Stimulated activated CD4-positive, alpha-beta T cell treated with anti-CD3 and anti-CD28 coated beads, Interleukin-4, amount 100 ng/mL, for 4 hours (primary cell): ENCODE measurements around the gene ADH1B.
"Not testable (repeated sequence)": the region's sequence is repeated elsewhere in the genome, so short reads cannot be mapped to it uniquely, and the experiment has no call there.

Experiments used
- DNase-seq, 2 experiments: peaks; one replicate each; pipeline ENCODE4 v3.0.0-alpha.2; 2020

ADH1B gene

DNA sequence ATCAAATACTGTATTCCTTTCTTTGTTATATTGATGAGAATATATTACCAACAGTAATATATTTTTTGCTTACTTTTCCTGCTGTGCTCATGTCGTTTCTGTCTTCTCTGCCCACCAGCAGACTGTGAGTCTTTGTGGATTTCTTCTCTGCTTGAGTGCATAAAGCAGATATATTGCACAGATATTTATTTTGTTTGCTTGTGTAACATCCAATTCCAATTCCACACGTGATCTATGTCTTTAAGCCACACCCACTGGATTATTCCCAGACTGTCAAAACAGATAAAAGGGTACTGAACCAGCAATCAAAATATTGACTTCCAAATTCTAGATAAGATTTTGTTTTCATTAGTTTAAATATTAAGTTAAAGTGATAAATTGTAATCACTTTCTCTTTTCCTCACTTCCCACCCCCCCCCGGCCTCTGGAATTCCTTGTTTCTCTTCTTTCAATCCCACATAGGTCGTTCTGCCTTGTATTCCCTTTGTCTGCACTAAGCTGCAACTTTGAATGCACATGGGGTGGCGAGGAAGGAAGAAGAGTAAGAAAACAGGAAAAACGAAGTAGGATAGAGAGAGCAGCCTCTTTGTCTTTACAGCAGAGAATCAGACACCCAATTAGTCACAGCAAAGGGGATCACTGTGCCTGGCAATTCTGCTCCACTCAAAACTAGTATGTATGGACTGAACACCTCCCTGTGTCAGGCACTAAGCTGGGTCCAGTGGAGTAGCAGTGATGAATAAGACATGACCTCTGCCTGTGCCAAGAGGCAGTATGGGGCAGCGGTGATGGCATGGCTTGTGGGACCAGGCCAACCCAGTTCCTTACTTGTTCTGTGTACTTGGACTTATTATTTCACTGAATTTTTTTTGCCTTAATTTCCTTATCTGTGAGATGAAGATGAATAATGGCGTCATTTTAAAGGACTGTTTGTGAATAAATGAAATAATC lies at the start of gene ADH1B:
TSS of gene ADH1B (minus strand) at position 161 of the 951 bp plus-strand sequence. CDS start at position 91, 70 bp downstream.
- no peak for DNase-seq

DNA sequence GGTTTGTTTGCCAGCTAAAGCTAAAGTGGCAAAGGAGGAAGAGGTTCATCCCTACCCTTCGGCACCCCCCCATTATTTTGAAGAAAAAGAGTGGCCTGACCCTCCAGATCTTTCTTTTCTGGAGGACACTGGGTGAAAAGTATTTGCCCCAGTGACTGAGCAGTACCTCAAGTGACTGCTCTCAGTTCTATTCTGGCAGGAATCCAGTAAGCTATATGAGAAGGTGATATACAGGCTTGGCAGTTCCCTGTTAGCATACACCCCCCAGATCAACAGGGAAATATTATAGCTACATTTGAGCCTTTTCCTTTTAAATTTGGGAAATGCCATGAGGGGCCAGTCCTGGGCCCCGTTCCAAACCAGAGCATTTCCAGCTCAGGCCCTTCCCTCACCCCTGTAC lies 46.6 kb upstream of the ADH1B start:
- DNase-seq: not testable (repeated sequence)

DNA sequence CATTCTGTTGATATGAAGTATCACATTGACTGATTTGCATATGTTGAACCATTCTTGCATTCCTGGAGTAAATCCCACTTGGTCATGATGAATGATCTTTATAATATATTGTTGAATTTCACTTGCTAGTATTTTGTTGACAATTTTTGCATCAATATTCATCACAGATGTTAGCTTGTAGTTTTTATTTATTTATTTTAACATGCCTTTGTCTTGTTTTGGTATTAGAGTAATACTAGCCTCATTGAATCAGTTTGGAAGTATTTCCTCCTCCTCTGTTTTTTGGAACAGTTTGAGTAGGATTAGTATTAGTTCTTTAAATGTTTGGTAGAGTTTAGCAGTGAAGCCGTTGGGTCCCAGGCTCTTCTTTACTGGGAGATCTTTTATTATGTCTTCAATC lies 45.3 kb upstream of the ADH1B start:
- DNase-seq: no peak

DNA sequence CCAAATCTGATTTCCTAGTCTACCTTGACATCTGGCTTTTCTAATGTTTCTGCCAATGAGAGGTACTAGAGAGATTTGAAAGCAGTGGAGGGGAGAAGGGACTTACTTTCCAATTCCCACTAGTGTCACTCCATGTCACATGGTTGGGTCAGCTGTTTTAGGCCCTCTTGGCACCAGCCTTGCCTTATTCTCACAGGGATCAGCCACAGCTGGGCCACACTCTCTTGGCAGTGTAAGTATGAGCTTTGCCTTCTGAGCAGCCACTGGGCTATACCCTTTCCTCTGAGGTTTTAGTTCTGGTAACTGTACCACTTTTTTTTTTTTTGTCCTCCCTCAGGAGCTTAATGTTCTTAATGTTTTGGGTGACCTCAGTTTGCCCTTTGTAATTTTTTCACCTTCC lies 41.6 kb upstream of the ADH1B start:
- no peak for DNase-seq

DNA sequence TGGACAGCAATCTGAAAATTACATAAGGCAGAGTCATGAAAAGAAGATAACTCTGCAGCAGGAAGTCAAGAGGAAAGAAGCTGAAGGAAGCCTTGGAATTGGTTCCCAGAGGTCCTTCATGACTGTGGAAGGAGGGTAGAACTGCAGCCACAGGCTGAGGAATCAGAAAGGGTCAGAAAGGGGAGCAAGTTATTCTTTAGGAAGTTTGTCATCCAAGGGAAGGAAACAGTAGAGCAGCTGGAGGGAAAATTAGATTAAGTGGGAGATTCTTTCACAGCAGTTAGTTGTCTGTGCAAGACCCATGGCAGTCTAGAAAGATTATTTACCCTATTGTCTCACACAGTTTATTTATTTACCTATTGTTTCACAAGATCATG lies 40.7 kb upstream of the ADH1B start:
- DNase-seq: no peak

DNA sequence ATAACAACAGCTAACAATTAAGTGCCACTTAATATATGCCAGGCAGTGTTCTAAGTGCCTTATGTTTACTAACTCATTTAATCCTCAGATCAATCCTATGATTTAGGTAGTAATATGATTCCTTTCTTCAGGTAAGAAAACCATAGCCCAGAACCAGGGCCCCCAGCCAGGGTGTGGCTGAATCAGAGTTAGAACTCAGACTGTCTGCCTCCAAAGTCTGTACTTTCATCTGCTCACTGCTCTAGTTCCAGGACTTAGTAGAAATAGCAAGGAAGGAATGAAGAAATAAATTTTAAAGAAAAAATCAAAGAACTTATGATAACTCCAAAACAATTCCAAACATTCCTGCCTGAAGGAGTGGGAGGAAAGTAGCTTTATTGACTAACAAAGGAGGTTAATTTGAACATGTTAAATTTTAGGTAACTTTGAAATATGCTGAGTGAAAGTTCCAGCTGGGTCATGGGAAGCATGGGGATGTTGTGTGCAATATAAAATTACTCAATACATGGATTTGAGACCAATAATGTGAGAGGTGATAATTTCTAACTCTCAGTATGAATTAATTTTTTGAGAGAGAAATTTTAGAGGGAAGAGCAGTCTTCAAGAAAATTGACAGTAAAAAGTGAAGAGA lies 40.2 kb upstream of the ADH1B start:
- DNase-seq: no peak

DNA sequence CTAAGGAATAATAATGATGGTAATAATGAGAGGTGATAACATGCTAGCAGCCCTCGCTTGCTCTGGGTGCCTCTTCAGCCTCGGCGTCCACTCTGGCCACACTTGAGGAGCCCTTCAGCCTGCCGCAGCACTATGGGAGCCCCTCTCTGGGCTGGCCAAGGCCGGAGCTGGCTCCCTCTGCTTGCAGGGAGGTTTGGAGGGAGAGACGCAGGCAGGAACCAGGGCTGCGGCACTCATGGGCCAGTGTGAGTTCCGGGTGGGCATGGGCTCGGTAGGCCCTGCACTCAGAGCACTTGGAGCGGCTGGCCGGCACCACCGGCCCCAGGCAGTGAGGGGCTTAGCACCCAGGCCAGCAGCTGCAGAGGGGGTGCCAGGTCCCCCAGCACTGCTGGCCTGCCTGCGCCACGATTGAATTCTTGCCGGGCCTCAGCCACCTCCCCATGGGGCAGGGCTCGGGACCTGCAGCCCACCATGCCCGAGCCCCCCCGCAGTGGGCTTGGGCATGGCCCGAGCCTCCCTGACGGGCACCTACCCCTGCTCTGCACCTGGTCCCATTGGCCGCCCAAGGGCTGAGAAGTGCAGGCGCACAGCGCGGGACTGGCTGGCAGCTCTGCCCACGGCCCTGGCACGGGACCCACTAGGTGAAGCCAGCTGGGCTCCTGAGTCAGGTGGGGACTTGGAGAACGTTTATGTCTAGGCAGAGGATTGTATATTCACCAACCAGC lies 38.4 kb upstream of the ADH1B start:
- DNase-seq: no peak

DNA sequence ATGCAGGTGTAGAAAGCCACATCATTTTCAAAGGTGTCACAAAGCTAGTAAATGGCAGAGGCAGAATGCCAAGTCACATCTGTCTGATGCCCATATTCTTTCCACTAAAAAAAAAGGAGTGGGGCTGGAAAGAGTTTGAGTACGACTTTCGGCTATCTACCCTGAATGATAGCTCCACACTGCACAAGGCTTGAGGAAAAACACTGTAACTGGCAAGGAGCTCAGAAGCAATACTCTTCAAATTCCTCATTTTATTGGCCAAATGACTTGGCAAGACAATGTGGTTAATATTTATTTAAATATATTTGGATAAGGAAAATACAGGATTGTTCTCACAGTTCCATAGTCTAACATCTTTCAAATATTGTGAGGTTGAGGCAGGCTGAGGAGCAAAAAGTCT lies 36.7 kb upstream of the ADH1B start:
- DNase-seq: no peak

DNA sequence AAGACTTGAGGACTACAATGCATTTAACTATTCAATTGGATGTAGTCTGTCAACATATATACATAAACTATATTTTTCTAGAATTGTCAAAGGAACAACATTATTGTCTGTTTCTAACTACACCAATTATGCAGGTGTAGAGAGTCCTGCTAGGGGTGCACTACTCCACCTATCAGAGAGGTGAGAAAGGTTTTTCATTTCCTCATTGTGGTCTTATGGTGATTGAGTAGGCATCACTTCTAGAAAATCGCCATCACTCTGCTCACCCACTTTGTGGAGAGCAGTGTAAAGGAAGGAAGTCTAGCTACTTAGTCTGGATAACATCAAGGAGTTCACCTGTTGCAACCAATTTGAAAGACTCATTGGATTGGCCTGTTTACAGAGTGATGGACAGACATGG lies 35.8 kb upstream of the ADH1B start:
- DNase-seq: no peak

DNA sequence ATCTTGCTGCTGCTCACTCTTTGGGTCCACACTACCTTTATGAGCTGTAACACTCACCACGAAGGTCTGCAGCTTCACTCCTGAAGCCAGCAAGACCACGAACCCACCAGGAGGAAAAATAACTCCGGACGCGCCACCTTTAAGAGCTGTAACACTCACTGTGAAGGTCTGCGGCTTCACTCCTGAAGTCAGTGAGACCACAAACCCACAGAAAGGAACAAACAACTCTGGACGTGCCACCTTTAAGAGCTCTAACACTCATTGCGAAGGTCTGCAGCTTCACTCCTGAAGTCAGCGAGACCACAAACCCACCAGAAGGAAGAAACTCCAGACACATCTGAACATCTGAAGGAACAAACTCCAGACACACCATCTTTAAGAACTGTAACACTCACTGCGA lies 34.9 kb upstream of the ADH1B start:
- not testable (repeated sequence) for DNase-seq

DNA sequence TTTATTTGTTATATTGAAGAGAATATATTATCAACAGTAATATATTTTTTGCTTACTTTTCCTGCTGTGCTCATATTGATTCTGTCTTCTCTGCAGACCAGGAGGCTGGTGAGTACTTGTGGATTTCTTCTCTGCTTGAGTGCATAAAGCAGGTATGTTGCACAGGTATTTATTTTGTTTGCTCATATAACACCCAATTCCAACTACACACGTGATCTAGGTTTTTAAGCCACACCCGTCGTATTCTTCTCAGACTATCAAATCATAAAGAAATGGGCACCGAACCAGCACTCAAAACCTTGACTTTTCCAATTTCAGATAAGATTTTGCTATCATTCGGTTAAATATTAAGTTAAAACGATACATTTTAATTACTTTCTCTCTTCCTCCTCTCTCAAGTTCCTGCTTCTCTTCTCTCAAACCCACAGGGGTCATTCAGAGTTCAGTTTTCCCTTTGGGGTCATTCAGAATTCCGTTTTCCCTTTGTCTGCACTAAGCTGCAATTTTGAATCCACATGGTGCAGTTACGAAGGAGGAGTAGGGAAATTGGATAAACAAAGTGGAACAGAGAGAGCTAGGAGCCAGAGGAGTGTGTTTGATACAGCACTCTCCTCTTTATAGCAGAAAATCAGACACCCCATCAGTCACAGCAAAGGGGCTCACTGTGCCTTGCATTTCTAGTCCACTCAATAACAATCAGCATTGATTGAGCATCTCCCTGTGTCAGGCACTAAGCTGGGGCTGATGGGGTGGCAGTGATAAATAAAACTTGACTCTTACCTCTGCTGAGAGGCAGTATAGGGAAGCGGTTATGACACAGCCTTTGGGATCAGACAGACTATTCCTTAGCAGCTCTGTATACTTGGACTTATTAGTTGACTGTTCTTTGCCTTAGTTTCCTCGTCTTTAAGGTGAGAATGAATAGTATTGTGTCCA lies 31.7 kb upstream of the ADH1B start, which contains the start of gene ADH1C:
TSS of gene ADH1C (minus strand) at position 145 of the 936 bp plus-strand sequence. CDS start at position 74, 71 bp downstream.
- no peak for DNase-seq

DNA sequence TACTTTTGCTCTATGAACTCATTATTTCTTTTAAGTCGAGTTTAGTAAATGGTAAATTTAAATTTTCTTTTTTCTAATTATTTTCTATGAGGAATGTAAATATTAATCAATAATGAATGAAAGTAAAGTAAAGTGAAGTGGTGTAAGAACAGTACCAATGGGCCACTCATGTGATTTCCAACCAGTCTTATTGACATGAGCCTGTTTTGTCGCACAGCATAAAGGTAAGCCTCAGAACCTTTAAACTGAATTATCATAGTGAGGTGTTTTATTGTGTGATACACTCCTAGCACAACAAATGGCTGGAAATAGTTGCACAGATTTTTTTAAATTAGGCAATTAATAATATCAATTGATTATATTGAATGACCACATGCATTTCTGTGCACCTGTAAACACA lies 30.3 kb upstream of the ADH1B start:
- no peak for DNase-seq

DNA sequence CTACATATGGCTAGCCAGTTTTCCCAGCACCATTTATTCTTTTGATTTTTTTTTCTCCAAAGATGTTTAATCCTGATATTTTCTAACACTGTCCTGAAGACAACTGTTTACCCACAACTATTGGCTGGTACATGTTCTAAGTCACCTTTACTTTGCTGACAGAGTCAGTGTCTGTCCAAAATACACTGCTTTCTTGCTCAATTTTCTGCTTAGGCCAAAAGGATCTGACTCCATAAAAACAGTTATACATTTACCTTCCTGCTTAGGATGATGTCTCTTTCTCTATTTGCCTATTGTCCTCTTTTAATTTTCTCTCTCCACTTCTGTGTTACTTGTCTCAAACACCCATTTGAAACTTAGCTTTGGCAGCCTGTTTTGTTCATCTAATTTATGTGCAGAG lies 28.1 kb upstream of the ADH1B start:
- no peak for DNase-seq

DNA sequence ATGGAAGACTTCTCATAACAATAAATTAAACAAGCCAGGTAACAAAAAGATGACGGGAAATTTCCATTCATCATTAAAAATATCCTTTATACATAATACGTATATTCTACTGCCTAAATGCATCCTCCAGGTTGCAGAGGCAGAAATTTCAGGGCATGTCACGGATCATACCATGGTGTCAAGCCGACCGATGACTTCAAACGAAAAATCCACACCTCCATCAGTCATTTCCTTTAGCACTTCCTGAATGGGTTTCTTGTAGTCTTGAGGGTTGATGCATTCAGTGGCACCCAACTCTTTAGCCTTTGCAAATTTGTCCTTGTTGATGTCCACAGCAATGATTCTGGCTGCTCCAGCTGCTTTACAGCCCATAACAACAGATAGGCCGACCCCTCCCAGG lies 21.4 kb upstream of the ADH1B start:
- DNase-seq: not testable (repeated sequence)

DNA sequence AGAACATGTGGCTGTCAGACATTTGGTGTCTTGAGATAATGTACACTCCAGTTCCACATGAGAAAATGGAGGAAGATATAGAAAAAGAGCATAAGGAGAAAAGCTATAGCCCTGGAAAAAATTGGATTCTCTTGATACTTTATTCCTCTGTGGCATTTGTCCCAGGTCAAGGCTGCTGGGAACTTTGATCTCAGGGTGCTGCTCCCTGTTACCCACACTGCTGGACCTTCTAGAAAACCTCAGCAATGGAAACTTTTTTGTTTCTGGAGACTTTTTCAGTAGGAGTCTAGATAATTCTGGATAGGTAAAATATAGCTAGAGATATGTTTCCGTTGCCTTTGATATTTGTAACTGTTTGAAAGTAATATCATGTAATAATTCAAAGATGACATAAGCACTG lies 20.2 kb upstream of the ADH1B start:
- no peak for DNase-seq

DNA sequence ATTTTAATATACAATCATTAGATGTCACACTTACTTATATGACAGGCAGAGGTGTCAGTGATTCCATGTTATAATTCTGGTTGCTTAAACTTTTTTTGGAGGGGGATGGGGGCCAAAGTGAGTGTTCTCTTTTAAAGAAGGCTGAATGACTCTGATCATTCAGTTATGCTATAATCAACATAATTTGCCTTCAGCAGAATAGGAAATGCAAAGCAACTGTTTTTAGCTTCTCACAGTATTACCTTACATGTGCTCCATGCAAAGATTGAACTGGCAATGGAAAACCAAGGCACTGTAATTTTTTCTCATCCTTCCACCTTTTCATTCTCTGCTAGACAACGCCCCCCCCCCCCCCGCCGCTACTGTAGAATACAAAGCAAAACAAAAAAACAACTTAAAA lies 18.0 kb upstream of the ADH1B start:
- DNase-seq: no peak

DNA sequence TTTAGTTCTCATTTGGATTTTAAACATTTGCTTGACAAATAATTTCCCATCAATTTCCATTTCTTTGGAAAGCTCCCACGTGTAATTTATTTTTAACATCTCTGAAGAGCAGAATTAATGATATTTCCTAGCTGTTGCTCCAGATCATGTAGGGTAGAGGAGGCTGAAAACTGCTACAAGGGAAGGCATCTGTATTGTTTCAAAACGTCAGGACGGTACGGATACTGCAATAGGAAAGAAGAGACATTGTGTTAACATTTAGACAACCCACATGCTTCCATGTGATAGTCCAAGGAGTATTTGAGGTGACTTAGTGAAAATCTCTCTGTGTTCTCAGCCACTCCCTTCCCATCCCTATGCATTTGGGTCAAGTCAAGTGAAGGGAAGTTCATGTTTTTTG lies 15.4 kb upstream of the ADH1B start:
- no peak for DNase-seq

DNA sequence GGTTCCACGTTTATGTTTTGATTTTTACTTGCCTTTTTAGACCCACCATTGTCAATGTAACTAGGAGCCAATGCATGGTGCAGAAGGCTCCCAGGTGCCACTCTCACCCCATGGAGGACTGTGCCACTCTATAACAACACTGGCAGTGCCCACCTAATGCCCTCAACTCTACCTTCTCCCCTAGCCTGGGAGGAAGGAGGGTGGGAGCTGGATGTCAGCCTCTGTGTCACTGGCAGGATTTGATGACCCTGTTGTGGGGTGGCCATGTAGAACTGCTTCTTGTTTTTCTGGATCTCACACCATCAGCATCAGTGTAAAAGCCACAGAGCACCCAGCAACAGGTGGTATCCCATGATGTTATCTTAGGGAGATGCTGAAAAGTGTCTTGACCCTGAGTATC lies 13.7 kb upstream of the ADH1B start:
- DNase-seq: no peak

DNA sequence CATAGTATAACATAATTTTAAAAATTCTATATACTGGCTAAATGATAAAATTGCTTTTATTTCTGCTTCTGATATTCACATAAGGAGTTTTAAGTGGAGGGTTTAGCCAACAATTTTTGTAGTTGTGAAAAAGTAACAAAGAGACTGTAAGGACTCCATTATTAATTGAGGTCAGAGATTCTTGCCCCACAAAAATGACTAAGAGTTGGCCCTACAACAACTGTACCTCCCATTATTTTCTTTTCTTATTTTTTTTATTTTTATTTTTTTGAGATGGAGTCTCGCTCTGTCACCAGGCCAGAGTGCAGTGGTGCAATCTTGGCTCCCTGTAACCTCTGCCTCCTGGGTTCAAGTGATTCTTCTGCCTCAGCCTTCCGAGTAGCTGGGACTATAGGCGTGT lies 9.4 kb upstream of the ADH1B start:
- DNase-seq: no peak

DNA sequence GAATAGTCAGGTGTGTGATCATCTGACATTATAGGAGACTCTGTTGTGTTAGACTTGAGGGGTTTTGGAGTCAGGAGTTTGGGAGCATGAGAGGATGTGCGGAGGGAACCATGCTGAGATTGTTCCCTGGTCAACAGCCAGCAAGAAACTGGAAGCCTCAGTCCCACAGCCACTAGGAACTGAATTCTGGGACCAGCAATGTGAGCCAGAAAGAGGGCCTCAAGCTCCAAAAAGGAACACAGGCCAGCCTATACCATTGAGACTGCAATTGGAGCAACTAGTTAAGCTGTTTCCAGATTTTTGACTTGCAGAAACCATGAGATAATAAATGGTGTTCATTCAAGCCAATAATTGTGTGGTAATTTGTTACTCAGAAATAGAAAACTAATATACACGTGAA lies 8.7 kb upstream of the ADH1B start:
- DNase-seq: no peak

DNA sequence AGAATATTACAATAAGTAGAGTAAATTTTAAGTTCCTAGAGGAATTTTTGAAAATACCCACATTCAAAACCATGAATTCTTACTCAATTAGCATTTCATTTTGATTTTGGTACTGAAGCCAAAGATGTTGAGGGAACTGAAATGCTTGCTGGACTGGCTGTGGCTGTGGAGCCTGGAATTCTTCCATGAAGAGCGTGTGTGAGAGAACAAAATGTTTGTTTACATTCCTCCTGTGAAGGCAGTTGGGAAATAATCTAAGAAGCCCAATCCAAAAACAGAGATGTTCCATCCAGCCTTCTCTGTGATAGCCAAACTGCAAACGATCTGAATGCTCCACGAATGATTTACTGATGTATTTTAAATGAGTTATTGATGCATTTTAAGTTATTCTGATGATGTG lies 3.8 kb upstream of the ADH1B start:
- no peak for DNase-seq

DNA sequence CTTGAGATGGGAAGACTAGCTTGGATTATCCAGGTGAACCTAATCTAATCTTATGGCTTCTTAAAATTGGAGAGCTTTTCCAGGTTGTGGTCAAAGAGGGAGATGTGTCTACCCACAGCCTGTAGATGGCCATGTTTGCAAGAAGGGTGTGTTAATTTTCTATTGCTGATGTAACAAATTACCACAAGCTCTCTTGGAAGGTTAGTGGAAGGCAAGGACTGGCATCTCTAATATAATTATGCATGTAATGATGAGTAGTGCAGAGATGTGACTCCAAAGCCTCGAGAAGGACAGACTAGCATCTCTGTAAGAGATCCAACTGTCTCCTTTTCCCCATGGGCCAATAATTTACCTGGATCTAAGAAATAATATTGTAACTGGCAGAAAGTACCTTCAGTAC lies 3.2 kb upstream of the ADH1B start:
- no peak for DNase-seq

DNA sequence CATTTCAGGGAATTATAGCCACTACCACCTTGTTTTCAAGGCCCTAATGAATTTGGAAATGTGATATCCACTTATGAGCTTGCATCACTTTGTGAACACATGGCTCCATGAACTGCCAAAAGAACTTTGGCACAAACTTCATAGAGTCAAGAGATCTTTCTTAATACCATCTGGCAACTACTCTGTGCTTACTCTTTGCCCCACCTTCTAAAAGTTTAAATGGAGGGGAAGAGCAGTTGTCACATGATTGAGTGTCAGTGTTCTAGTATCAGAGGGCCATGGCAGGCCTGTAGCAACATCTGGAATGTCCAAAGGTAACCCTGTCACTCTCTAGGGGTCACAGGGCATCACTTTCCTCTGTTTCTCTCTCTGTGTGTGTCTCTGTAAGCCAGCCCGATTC lies 2.6 kb upstream of the ADH1B start:
- DNase-seq: no peak
